Heart right ventricle (tissue), 16 donors: ENCODE data around the gene USP5. TPM values are rescaled to one million over a fixed set of nuclear protein-coding genes. Genes with fewer than 3 reads are reported as not detected.
"Not testable (repeated sequence)": the region's sequence is repeated elsewhere in the genome, so short reads cannot be mapped to it uniquely, and the experiment has no call there.

Experiments used
- ATAC-seq, 8 donors: fragments of 200-7000 bp; cut with Tn5 transposase; one replicate each; pipeline ENCODE4 v1.9.1; 2020; ENCODE audit warnings: mild to moderate bottlenecking in 8 of 8, moderate library complexity in 8 of 8, moderate number of reproducible peaks in 1 of 8
- DNase-seq, 2 donors: peaks; one replicate each; pipeline ENCODE4 v3.0.0-alpha.2; 2020
- H3K27ac ChIP-seq, 10 donors: fragments of 200-600 bp; sonication (generic) in 2 of 10; one replicate each; pipeline versions ENCODE4 v1.5.0 to v1.8.0; 2020 to 2022; ENCODE audit warnings: mild to moderate bottlenecking in 3 of 10
- H3K27me3 ChIP-seq, 7 donors: fragments of 200-600 bp; one replicate each; pipeline ENCODE4 v1.8.0; 2021 to 2022; ENCODE audit warnings: mild to moderate bottlenecking in 2 of 7
- H3K36me3 ChIP-seq, 9 donors: fragments of 200-600 bp; sonication (generic) in 1 of 9; one replicate each; pipeline versions ENCODE4 v1.5.0 to v1.8.0; 2020 to 2022; ENCODE audit warnings: mild to moderate bottlenecking in 2 of 9
- H3K4me1 ChIP-seq, 9 donors: fragments of 200-600 bp; sonication (generic) in 1 of 9; one replicate each; pipeline versions ENCODE4 v1.5.0 to v1.8.0; 2020 to 2022; ENCODE audit warnings: mild to moderate bottlenecking in 4 of 9
- H3K4me3 ChIP-seq, 10 donors: fragments of 200-600 bp; sonication (generic) in 2 of 10; one replicate each; pipeline versions ENCODE4 v1.5.0 to v1.8.0; 2020 to 2022; ENCODE audit warnings: mild to moderate bottlenecking in 7 of 10, moderate library complexity in 2 of 10
- H3K9me3 ChIP-seq, 11 donors: fragments of 200-600 bp in 10 of 11; sonication (generic) in 2 of 11; one replicate each; pipeline versions ENCODE4 v1.5.0 to v1.8.0; 2013 to 2022; ENCODE audit warnings: mild to moderate bottlenecking in 2 of 11, control low read depth in 1 of 11, moderate library complexity in 1 of 11
- CTCF ChIP-seq, 9 donors: fragments of 200-600 bp; sonication (generic) in 2 of 9; IDR thresholded peaks; one replicate each; pipeline versions ENCODE4 v1.5.0 to v1.8.0; 2021 to 2022; ENCODE audit warnings: antibody characterized with exemption in 9 of 9, mild to moderate bottlenecking in 5 of 9, moderate library complexity in 1 of 9
- WGBS, 2 donors: extraction: QIAGEN DNeasy Blood & Tissue Kit; methylation state at CpG; one replicate each; pipeline ENCODE4 v1.1.7; 2013; ENCODE audit warnings: inconsistent platforms in 1 of 2; 5-methylcytosine and 5-hydroxymethylcytosine counted together
- intact Hi-C, 10 donors: fragments of 100-400 bp; cut with DNase I; formaldehyde crosslinking; loops; one replicate each; pipeline versions ENCODE4 v1.11.1 to v1.14.2; 2022
- polyA plus RNA-seq, 2 donors: library from polyadenylated mRNA; stranded (reverse); fragments of 200-250 nt; gene quantifications; one replicate each; pipeline ENCODE4 v1.2.3, GENCODE V29; 2013
- total RNA-seq, 10 donors: library from RNA; stranded (reverse); fragmentation: NEBNext Ultra II Directional in 3 of 10; extraction: Animal tissue kit (Norgen Biotek cat#: 25700) in 3 of 10; gene quantifications; one replicate each; pipeline versions ENCODE4 v1.2.1 to v1.2.4, GENCODE V29; 2021 to 2023
- donor health status: Arrhythmogenic right ventricular cardiomyopathy.
- donor health status: ischemic (EF 13 %, LVEDD 7.1; RV severe dilation, severe dysfunction).
- donor health status: healthy with polysubstance abuse.
- donor health status: DM: no; HTN: yes; CAD: no.
- donor health status: DM: no; HTN: no; CAD: no.
- donor health status: ischemic (EF 25% LVEDD 6.9; RV normal size, moderate dysfunction).
- donor health status: ischemic (EF 25% LVEDD 5.7; RV mildly dilated, moderate dysfunction).
- donor health status: healthy.
- donor health status: DM: yes; HTN: yes; CAD: no.
- donor health status: Ischemic cardiomyopathy.
- donor health status: ischemic (EF 35%, LVEDD 5.7; RV mildly dilated, moderate dysfunction).
- donor health status: nonischemic (EF 11% LVEDD 7.7; RV severe dilation, severe dysfunction).
- donor health status: DM: yes; HTN: yes; CAD: no.
- donor health status: PGD.
- donor health status: ischemic (EF 29% LVEDD 5.4; RV normal size, mild dysfunction).
- donor health status: nonischemic (EF 23%, LVEDD 6.1; RV moderate dilation, normal function).

Gene USP5
- total and polyA plus RNA-seq, 12 donors: 17.6 to 95.5 (median 73.0) TPM

GRCh38 chr12:6860942-6861341 lies 9.0 kb downstream of the USP5 start:
- Histone ChIP-seq H3K27me3 (no peaks in the 10 kb centered on the region), H3K4me3 (no peak overlapping the region), H3K36me3 (peaks cover 5 to 100% (median 87%) of the 10 kb centered on the region in 9 donors), H3K9me3 (no peaks in the 10 kb centered on the region), H3K27ac (no peak overlapping the region), H3K4me1 (no peaks in the 10 kb centered on the region)
- intact Hi-C loops: loop anchor here in 1 of 10 donors (10.0 kb wide), 1 partner anchor 84 kb away; the partner anchor contains the start of genes C12orf57 and RNU7-1
- no peak for DNase-seq
- no peak for ATAC-seq
- TF ChIP-seq CTCF (IDR thresholded peaks at IDR 0.05): no peak
- WGBS, 2 donors: 96 to 97% methylated on average over 7 of the region's 7 CpGs

GRCh38 chr12:6861391-6861790 lies 9.4 kb downstream of the USP5 start:
- no peaks in the 10 kb centered on the region for H3K9me3 ChIP-seq
- H3K36me3 ChIP-seq: peaks cover 5 to 100% (median 82%) of the 10 kb centered on the region in 9 donors
- no peaks in the 10 kb centered on the region for H3K27me3 ChIP-seq
- H3K27ac ChIP-seq: no peak overlapping the region
- DNase-seq (no peak), ATAC-seq (no peak)
- 95 to 97% methylated on average over 9 of the region's 9 CpGs for WGBS, 2 donors
- TF ChIP-seq CTCF (IDR thresholded peaks at IDR 0.05): no peak
- H3K4me1 ChIP-seq: peaks cover 0 to under 1% (median 0%) of the 10 kb centered on the region in 9 donors
- no peak overlapping the region for H3K4me3 ChIP-seq
- intact Hi-C loops: loop anchor here in 1 of 10 donors (10.0 kb wide), 1 partner anchor 83 kb away; the partner anchor contains the start of genes C12orf57 and RNU7-1

- Histone ChIP-seq H3K27ac (no peak overlapping the region), H3K27me3 (no peaks in the 10 kb centered on the region), H3K4me1 (peaks cover 5 to 11% (median 7%) of the 10 kb centered on the region in 9 donors), H3K9me3 (no peaks in the 10 kb centered on the region), H3K4me3 (no peak overlapping the region), H3K36me3 (peaks cover 0 to 84% (median 66%) of the 10 kb centered on the region in 9 donors)
- 93 to 95% methylated on average over 11 of the region's 11 CpGs for WGBS, 2 donors
- DNase-seq (no peak), ATAC-seq (no peak)
- no peak for TF ChIP-seq CTCF (IDR thresholded peaks at IDR 0.05)
- intact Hi-C loops: loop anchor here in 1 of 10 donors (10.0 kb wide), 1 partner anchor 82 kb away; the partner anchor contains the start of genes C12orf57 and RNU7-1
These were observed 11.1 kb downstream of the USP5 start for GRCh38 chr12:6863033-6863432.

- ATAC-seq: no peak
- TF ChIP-seq CTCF (IDR thresholded peaks at IDR 0.05): no peak
- Histone ChIP-seq H3K36me3 (peaks cover 0 to 76% (median 59%) of the 10 kb centered on the region in 9 donors), H3K27me3 (no peaks in the 10 kb centered on the region), H3K4me1 (peaks cover 11 to 19% (median 14%) of the 10 kb centered on the region in 9 donors), H3K9me3 (no peaks in the 10 kb centered on the region), H3K27ac (no peak overlapping the region), H3K4me3 (no peak overlapping the region)
- DNase-seq: no peak
- intact Hi-C loops: loop anchor here in 1 of 10 donors (10.0 kb wide), 1 partner anchor 81 kb away; the partner anchor contains the start of genes C12orf57 and RNU7-1
- WGBS, 2 donors: 94 to 98% methylated on average over 16 of the region's 16 CpGs
These were observed 11.8 kb downstream of the USP5 start for GRCh38 chr12:6863586-6864321.

GRCh38 chr12:6865307-6865706 lies 13.4 kb downstream of the USP5 start:
- DNase-seq: not testable (repeated sequence)

More at GRCh38 chr12:6865307-6865706, 13.4 kb downstream of the USP5 start:
- Histone ChIP-seq H3K4me1 (peaks cover 24 to 31% (median 30%) of the 10 kb centered on the region in 9 donors), H3K36me3 (peaks cover 3 to 75% (median 54%) of the 10 kb centered on the region in 9 donors)
- not testable (repeated sequence) for H3K9me3 ChIP-seq, H3K27me3 ChIP-seq, H3K4me3 ChIP-seq, H3K27ac ChIP-seq, ATAC-seq
- intact Hi-C loops: loop anchor here in 2 of 10 donors (5.0 to 10.0 kb wide), 2 partner anchors 72 to 79 kb away; partner anchors contain the start of genes C12orf57 (in 1 of the 2) and RNU7-1 (in 1 of the 2)
- WGBS, 2 donors: 91 to 95% methylated on average over 5 of the region's 5 CpGs
